Measurements from ENCODE around the gene ZNF507. TPM values are rescaled to one million over a fixed set of nuclear protein-coding genes. Genes with fewer than 3 reads are reported as not detected.

ZNF507 gene
- total RNA-seq, 1 donor from 2014 or later = 22.4 TPM

DNA sequence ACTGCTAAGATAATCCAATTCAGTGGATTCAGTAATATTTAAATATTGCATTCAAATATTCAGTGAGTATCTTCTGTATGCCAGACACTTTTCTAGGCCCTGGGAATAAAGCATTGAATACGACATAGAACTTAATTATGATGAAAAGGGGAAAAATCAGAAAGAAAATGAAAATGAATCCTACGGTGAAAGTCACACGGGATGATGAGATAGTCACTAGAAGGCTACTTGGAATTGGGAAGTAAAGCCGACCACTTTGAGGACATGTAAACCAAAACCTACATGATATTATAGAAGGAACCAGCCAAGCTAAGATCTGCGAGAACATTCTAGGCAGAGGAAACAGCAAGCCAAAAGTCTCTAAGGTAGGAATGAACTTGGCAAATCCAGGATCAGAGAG lies 70.3 kb downstream of the ZNF507 start:
- H3K27me3 Mint-ChIP-seq (ENCODE audit: insufficient read depth, low read depth) = no peaks in the 10 kb centered on the region
- peaks cover 17% of the 10 kb centered on the region for H3K36me3 ChIP-seq

DNA sequence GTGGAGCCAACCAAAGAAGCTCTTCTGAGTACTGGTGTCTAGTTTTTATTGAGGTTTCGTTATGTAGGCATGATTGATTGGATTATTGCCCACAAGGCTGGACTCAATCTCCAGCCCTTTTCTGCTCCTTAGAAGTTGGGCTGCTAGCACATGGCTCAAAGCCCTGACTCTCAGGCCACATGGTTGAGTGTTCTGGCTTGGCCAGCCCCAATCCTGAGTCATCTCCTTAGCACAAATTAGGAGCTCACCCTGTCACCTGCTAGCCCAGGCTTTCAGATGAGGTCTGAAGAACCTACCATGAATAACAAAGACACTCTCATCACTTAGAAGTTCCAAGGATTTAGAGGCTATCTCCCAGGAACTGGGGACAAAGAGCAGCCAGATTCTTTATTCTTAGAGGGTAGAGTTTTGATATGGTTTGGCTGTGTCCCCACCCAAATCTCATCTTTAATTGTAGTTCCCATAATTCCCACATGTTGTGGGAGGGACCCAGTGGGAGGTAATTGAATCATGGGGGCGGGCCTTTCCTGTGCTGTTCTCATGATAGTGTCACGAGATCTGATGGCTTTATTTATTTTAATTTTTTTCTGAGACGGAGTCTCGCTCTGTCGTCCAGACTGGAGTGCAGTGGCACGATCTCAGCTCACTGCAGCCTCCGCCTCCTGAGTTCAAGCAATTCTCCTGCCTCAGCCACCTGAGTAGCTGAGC lies 71.5 kb downstream of the ZNF507 start:
- H3K4me2 ChIP-seq = no peak overlapping the region
- no peaks in the 10 kb centered on the region for H3K4me1 ChIP-seq
- H3K27me3 ChIP-seq = no peaks in the 10 kb centered on the region
- no peak for TF ChIP-seq EZH2 (IDR thresholded peaks at IDR 0.05)
- no peak for TF ChIP-seq EZH2phosphoT487 (IDR thresholded peaks at IDR 0.05)
- TF ChIP-seq, protein P1, sequence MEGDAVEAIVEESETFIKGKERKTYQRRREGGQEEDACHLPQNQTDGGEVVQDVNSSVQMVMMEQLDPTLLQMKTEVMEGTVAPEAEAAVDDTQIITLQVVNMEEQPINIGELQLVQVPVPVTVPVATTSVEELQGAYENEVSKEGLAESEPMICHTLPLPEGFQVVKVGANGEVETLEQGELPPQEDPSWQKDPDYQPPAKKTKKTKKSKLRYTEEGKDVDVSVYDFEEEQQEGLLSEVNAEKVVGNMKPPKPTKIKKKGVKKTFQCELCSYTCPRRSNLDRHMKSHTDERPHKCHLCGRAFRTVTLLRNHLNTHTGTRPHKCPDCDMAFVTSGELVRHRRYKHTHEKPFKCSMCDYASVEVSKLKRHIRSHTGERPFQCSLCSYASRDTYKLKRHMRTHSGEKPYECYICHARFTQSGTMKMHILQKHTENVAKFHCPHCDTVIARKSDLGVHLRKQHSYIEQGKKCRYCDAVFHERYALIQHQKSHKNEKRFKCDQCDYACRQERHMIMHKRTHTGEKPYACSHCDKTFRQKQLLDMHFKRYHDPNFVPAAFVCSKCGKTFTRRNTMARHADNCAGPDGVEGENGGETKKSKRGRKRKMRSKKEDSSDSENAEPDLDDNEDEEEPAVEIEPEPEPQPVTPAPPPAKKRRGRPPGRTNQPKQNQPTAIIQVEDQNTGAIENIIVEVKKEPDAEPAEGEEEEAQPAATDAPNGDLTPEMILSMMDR (IDR thresholded peaks at IDR 0.05) = no peak
- DNase-seq (ENCODE audit: low spot score) = no peak
- no peaks in the 10 kb centered on the region for H3F3A ChIP-seq (ENCODE audit: low read depth)
- H3K36me3 Mint-ChIP-seq = peaks cover 42% of the 10 kb centered on the region
- H4K20me1 ChIP-seq (ENCODE audit: low read depth) = peaks cover 5% of the 10 kb centered on the region
- no peak overlapping the region for H3K27ac ChIP-seq
- H3K4me3 ChIP-seq = no peak overlapping the region
- no peaks in the 10 kb centered on the region for H3K9me3 Mint-ChIP-seq
- H3K79me2 ChIP-seq (ENCODE audit: low read depth) = peaks cover 16% of the 10 kb centered on the region
- H3K27ac Mint-ChIP-seq = no peak overlapping the region
- H3K9ac ChIP-seq = no peak overlapping the region
- H2AFZ ChIP-seq (replicated peaks) = no peak overlapping the region
- H3K36me3 ChIP-seq = peaks cover 8% of the 10 kb centered on the region
- H3K4me1 Mint-ChIP-seq = no peaks in the 10 kb centered on the region
- no peak overlapping the region for H3K4me3 Mint-ChIP-seq
- H3K27me3 Mint-ChIP-seq (ENCODE audit: insufficient read depth, low read depth) = no peaks in the 10 kb centered on the region
- no peaks in the 10 kb centered on the region for H3K9me3 ChIP-seq (ENCODE audit: low read depth)

More for the DNA sequence above, 70.3 kb downstream of the ZNF507 start:
- no peak overlapping the region for H3K9ac ChIP-seq
- H3K4me3 ChIP-seq = no peak overlapping the region
- Mint-ChIP-seq H3K36me3 (peaks cover 48% of the 10 kb centered on the region), H3K4me1 (no peaks in the 10 kb centered on the region), H3K4me3 (no peak overlapping the region), H3K27ac (no peak overlapping the region), H3K9me3 (no peaks in the 10 kb centered on the region)
- H3K4me2 ChIP-seq = no peak overlapping the region
- no peaks in the 10 kb centered on the region for H3K4me1 ChIP-seq
- H3K27ac ChIP-seq = no peak overlapping the region
- H2AFZ ChIP-seq (replicated peaks) = no peak overlapping the region
- H4K20me1 ChIP-seq (ENCODE audit: low read depth) = peaks cover 9% of the 10 kb centered on the region
- H3F3A ChIP-seq (ENCODE audit: low read depth) = no peaks in the 10 kb centered on the region
- H3K27me3 ChIP-seq = no peaks in the 10 kb centered on the region
- TF ChIP-seq EZH2 (IDR thresholded peaks at IDR 0.05) = no peak
- TF ChIP-seq, protein P1 (IDR thresholded peaks at IDR 0.05) = no peak
- TF ChIP-seq EZH2phosphoT487 (IDR thresholded peaks at IDR 0.05) = no peak
- H3K9me3 ChIP-seq (ENCODE audit: low read depth) = no peaks in the 10 kb centered on the region
- no peak for DNase-seq (ENCODE audit: low spot score)
- H3K79me2 ChIP-seq (ENCODE audit: low read depth) = peaks cover 25% of the 10 kb centered on the region

DNA sequence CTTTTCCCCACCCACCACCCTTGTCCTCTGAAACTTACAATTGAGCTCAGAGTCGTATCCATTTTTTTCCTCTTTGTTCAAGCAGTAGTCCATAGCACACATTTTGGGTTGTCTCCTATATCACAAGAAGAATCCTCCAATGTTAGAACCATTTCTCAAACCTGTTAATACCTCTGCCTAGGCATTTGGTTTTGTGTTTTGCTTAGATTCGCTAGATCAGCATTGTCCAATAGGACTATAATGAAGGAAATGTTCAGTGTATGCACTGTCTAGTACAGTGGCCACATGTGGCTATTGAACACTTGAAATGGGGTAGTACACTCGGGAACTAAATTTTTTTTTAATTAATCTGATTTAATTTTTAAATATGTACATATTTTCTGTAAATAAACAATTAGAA lies 72.7 kb downstream of the ZNF507 start:
- Histone ChIP-seq H2AFZ (replicated peaks) (no peak overlapping the region), H3K36me3 (peaks cover under 1% of the 10 kb centered on the region), H3K4me2 (no peak overlapping the region), H3K4me3 (no peak overlapping the region), H3F3A (ENCODE audit: low read depth) (no peaks in the 10 kb centered on the region), H3K79me2 (ENCODE audit: low read depth) (peaks cover 11% of the 10 kb centered on the region), H3K27ac (no peak overlapping the region), H3K4me1 (no peaks in the 10 kb centered on the region), H3K9ac (no peak overlapping the region), H3K9me3 (ENCODE audit: low read depth) (no peaks in the 10 kb centered on the region), H4K20me1 (ENCODE audit: low read depth) (peaks cover 5% of the 10 kb centered on the region), H3K27me3 (no peaks in the 10 kb centered on the region)
- H3K36me3 Mint-ChIP-seq = peaks cover 41% of the 10 kb centered on the region
- H3K27ac Mint-ChIP-seq = no peak overlapping the region
- no peak overlapping the region for H3K4me3 Mint-ChIP-seq
- DNase-seq (ENCODE audit: low spot score) = no peak
- H3K4me1 Mint-ChIP-seq = no peaks in the 10 kb centered on the region
- H3K9me3 Mint-ChIP-seq = no peaks in the 10 kb centered on the region
- TF ChIP-seq EZH2 (IDR thresholded peaks at IDR 0.05) (no peak), EZH2phosphoT487 (IDR thresholded peaks at IDR 0.05) (no peak)
- TF ChIP-seq, protein P1 (IDR thresholded peaks at IDR 0.05) = no peak
- H3K27me3 Mint-ChIP-seq (ENCODE audit: insufficient read depth, low read depth) = no peaks in the 10 kb centered on the region
